ENCODE results near the gene CNIH2. TPM values are rescaled to one million over a fixed set of nuclear protein-coding genes. Genes with fewer than 3 reads are reported as not detected.

CNIH2 gene
- total and polyA plus RNA-seq, 2 of the 8 experiments (the other 6 are each of a cell fraction or from before 2014, with no cell fraction given) = 12.5 to 15.8 TPM

DNA sequence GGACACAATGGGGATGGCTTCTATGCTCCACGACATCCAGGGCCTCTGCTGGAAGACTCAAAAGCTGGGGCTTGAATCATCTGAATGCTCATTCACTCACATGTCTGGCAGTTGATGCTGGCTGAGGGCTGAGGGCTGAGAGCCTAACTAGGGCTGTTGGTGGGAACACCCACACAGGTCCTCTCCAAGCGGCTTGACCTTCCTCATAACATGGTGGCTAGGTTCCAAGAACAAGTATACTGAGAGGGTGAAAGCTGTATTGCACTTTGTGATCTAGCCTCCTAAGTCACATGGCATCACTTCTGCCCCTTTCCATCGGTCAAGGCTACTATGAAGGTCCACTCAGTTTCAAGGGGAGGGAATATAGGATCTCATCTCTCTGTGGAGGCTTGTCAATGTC lies 21.2 kb downstream of the CNIH2 start (continued):
- TF ChIP-seq, protein P1, sequence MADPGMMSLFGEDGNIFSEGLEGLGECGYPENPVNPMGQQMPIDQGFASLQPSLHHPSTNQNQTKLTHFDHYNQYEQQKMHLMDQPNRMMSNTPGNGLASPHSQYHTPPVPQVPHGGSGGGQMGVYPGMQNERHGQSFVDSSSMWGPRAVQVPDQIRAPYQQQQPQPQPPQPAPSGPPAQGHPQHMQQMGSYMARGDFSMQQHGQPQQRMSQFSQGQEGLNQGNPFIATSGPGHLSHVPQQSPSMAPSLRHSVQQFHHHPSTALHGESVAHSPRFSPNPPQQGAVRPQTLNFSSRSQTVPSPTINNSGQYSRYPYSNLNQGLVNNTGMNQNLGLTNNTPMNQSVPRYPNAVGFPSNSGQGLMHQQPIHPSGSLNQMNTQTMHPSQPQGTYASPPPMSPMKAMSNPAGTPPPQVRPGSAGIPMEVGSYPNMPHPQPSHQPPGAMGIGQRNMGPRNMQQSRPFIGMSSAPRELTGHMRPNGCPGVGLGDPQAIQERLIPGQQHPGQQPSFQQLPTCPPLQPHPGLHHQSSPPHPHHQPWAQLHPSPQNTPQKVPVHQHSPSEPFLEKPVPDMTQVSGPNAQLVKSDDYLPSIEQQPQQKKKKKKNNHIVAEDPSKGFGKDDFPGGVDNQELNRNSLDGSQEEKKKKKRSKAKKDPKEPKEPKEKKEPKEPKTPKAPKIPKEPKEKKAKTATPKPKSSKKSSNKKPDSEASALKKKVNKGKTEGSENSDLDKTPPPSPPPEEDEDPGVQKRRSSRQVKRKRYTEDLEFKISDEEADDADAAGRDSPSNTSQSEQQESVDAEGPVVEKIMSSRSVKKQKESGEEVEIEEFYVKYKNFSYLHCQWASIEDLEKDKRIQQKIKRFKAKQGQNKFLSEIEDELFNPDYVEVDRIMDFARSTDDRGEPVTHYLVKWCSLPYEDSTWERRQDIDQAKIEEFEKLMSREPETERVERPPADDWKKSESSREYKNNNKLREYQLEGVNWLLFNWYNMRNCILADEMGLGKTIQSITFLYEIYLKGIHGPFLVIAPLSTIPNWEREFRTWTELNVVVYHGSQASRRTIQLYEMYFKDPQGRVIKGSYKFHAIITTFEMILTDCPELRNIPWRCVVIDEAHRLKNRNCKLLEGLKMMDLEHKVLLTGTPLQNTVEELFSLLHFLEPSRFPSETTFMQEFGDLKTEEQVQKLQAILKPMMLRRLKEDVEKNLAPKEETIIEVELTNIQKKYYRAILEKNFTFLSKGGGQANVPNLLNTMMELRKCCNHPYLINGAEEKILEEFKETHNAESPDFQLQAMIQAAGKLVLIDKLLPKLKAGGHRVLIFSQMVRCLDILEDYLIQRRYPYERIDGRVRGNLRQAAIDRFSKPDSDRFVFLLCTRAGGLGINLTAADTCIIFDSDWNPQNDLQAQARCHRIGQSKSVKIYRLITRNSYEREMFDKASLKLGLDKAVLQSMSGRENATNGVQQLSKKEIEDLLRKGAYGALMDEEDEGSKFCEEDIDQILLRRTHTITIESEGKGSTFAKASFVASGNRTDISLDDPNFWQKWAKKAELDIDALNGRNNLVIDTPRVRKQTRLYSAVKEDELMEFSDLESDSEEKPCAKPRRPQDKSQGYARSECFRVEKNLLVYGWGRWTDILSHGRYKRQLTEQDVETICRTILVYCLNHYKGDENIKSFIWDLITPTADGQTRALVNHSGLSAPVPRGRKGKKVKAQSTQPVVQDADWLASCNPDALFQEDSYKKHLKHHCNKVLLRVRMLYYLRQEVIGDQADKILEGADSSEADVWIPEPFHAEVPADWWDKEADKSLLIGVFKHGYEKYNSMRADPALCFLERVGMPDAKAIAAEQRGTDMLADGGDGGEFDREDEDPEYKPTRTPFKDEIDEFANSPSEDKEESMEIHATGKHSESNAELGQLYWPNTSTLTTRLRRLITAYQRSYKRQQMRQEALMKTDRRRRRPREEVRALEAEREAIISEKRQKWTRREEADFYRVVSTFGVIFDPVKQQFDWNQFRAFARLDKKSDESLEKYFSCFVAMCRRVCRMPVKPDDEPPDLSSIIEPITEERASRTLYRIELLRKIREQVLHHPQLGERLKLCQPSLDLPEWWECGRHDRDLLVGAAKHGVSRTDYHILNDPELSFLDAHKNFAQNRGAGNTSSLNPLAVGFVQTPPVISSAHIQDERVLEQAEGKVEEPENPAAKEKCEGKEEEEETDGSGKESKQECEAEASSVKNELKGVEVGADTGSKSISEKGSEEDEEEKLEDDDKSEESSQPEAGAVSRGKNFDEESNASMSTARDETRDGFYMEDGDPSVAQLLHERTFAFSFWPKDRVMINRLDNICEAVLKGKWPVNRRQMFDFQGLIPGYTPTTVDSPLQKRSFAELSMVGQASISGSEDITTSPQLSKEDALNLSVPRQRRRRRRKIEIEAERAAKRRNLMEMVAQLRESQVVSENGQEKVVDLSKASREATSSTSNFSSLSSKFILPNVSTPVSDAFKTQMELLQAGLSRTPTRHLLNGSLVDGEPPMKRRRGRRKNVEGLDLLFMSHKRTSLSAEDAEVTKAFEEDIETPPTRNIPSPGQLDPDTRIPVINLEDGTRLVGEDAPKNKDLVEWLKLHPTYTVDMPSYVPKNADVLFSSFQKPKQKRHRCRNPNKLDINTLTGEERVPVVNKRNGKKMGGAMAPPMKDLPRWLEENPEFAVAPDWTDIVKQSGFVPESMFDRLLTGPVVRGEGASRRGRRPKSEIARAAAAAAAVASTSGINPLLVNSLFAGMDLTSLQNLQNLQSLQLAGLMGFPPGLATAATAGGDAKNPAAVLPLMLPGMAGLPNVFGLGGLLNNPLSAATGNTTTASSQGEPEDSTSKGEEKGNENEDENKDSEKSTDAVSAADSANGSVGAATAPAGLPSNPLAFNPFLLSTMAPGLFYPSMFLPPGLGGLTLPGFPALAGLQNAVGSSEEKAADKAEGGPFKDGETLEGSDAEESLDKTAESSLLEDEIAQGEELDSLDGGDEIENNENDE (IDR thresholded peaks at IDR 0.05; ENCODE audit: insufficient replicate concordance, low read length) = no peak
- TF ChIP-seq POLR2A (IDR thresholded peaks at IDR 0.05; ENCODE audit: control extremely low read depth in 1 of 2, low read depth in 2 of 2, low read length in 2 of 2) (no peak), SP2 (IDR thresholded peaks at IDR 0.05; ENCODE audit: low read length) (no peak), KDM4A (IDR thresholded peaks at IDR 0.05; ENCODE audit: low read depth, low read length, severe bottlenecking) (no peak), NRF1 (IDR thresholded peaks at IDR 0.05; ENCODE audit: low read depth, low read length) (no peak), POU5F1 (IDR thresholded peaks at IDR 0.05; ENCODE audit: low read depth, low read length) (no peak), SUZ12 (IDR thresholded peaks at IDR 0.05; ENCODE audit: low read length) (no peak), CREB1 (IDR thresholded peaks at IDR 0.05) (no peak), POLR2AphosphoS5 (IDR thresholded peaks at IDR 0.05; ENCODE audit: low read depth, low read length) (no peak)

All from H1 (cell line).